H4 (cell line): ENCODE data around the gene CHST13. TPM values are rescaled to one million over a fixed set of nuclear protein-coding genes. Genes with fewer than 3 reads are reported as not detected.

Experiments used
- DNase-seq: peaks from one replicate; pipeline ENCODE4 v3.0.0-alpha.2; 2015; ENCODE audit warnings: low spot score
- total RNA-seq: library from RNA; depleted of rRNA; stranded (reverse); fragments of >200 nt; shearing (Covaris generic); gene quantifications from 2 replicates; pipeline ENCODE4 v1.2.3, GENCODE V29; 2014

Gene CHST13
- total RNA-seq, 1 experiment from 2014 or later: 0.37 TPM

DNA sequence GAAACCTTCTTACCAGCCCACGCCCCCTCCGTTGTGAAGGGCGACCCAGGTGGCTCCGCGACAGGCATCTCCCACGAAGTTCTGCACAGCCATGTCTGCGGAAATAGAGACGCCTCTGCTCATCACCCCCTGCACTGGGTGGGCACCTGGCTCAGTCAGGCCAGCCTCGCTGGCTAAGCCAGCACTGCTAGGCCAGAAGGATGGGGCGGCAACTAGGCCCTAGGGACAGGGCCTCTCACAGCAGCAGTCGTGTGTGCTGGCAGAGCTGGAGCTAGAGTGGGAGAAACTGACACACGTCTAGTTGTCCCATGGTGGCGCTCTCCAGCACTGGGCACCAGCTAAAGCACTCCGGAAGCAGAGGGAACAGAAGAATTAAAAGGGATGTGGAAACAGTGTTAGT is 35.8 kb upstream of the CHST13 start:
- no peak for DNase-seq

DNA sequence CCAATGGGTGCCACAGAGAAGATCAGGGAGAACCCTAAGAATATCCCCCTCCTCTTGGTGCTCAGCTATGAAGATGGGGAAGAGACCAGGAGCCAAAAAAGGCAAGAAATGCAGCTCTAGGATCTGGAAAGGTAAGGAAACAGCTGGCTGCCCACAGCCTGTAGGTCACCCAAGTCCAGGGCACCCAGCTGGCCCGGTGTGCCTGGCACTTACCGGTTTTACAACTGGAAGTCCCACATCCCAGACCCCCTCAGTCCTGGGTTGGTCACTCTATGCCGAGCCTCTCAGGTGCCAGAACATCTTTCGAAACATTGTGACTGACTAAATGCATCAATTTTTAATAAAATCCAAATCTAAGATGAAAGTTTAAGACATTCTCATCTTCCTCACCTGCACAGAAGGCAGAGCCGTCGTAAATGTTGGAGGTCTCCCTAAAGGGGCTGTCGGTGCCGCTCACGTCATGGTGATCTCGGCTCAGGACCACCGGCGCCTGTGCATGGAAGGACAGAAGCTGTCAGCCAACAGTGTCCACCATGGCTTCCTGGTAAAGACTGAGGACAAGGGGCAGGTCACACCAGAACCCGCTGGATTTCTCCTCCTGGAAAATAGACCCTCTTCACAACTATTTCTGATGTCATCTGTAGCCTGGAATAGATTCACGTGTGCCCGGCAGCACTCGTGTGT is 34.9 kb upstream of the CHST13 start:
- DNase-seq: no peak

DNA sequence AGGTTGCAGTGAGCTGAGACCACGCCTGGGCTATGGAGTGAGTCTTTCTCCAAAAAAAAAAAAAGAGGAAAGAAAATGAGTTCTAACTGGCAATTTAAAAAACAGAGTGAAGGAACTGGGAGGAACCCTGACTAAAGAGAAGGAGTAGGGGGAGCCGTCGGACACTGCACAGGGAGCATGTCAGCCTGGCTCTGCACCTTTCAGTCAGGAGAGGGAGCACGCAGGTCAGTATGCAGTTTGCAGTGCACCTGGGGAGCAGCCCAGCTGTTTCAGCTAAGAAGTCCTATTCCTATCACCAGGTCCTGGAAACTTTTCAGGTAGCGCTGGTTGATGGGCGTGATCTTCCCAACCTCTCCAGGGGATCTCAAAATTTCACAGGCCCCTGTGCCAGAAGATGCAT is 33.3 kb upstream of the CHST13 start:
- DNase-seq: no peak

DNA sequence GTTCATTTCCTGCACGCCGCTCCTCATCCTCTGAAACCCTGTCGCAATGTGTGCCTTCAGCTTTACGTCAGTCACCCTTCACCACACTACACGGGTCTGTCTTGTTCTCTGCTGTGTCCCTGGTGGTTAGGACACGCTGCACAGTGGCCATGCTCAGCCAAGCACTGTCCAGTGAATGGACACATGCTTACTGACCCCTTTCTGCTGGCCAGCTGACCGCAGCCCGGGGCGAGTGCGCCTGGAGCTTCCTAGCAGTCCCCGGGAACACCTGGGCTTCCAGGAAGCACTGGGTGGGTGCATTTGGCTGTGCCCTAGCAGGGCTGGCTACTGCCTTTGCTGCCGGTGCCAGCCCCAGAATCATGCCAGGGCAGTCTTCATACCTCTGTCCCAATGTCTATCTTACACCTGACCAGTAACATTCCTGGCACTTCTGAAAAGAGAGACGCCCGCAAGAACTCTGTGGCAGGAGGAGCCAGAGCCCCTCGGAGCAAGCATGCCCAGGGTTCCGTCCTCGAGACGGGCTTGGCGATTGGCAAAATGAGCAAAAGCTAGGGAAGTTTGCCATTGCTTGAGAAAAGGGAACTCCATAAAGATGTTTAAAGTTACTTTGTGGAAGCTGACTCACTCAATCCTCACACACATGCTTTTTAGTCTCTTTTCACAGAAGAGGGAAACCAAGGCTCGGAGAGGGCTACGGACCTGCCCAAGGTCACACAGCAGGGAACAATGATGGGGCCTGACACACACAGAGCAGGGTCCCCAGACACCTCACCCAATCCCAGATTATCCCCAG is 32.5 kb upstream of the CHST13 start:
- no peak for DNase-seq

DNA sequence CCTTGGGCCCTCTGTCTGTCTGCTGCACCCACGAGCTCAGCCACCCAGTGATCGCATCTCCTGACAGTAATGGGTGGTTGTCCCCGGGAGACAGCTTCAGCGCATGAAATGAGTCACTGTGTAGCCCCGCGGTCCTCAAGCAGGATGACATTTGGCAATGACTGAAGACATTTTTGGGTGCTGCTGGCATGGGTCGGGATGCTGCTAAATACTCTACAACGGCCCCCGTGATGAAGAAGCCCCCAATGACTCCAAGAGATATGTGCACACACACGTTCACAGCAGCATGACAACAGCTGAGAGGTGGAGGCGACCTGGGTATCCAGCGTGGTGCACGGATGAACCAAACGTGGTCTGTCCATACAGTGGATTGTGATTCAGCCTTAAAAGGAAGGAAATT is 30.9 kb upstream of the CHST13 start:
- no peak for DNase-seq

DNA sequence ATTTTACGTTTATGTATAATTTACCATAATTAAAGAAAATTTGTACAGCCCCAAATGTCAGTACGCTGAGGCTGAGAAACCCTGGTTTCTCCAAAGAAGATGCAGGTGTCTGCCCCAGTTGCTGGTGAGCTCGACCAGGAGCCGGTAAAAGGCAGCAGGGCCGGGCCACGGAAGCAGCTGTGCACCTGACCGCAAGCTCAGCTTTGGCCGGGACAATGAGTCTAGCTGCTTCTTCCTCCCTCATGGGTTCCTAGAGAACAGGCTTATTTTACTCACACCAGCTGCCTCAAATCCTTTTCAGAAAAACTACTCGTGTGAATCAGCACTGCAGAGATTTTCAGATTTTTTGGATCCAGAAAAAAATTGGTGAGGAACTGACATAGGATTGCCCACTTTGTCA is 30.2 kb upstream of the CHST13 start:
- no peak for DNase-seq

DNA sequence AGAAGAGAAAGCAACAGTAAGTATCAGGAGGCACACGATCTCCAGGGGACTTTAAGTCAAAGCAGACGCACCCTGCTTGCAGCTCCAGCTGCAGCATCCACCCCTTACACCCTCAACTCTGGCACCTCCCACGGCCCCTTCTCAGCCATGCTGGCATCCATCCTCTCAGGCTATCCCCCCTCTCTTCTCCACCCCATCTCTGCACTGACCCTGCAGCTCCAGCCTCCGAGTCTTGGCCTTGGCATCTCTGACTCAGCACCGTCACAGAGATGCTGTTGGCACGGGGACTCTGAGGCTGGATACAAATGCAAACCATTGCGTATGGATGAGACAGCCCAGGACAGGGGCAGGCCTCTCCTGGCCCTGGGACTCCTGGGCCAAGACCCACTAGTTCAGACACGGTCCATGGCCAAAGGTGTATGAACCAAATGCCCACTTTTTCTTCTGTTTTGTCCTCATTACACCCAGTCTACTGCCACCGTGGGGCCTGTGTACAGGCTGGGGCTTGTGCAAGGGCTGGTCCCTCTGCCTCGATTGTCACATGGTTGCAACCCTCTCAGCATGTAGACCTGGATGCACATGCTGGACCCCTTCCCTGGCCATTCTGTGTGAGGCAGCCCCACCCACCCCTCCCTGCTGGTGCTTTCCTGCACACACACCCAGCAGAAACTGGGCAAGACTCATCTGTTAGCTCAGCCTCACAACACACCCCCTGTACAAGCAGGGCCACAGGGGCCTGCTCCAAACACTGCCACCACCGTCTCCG is 29.6 kb upstream of the CHST13 start:
- no peak for DNase-seq

DNA sequence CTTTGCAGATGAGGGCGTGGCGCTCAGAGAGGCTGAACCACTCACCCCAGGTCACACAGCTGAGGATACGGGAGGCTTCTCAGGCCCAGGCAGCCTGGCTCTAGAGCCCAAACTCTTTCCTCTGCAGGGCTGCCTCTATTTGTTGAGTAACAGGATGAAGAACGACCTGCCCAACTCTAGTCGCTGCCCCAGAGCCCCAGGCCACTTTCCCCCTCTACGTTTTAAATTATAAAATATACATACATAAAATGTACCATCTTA is 29.1 kb upstream of the CHST13 start:
- DNase-seq: no peak

DNA sequence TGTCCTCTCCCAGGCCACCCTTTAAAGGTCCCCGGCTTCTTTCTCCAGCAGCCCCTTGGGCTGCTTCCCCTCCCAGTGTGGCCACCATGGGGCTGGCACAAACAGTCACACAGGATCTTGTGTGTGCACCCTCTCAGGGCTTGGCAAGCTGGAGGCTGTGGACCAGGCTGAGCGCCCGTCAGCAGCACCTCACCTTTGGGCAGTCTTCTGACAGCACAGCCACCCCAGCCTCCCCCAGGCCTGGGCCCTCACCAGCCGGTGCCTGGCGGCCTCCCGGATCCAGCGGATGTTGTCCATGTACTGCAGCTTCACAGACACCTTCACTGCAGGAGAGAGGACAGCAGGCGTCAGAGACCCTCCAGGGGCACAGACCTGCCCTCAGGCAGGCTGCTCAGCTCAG is 28.2 kb upstream of the CHST13 start:
- no peak for DNase-seq

DNA sequence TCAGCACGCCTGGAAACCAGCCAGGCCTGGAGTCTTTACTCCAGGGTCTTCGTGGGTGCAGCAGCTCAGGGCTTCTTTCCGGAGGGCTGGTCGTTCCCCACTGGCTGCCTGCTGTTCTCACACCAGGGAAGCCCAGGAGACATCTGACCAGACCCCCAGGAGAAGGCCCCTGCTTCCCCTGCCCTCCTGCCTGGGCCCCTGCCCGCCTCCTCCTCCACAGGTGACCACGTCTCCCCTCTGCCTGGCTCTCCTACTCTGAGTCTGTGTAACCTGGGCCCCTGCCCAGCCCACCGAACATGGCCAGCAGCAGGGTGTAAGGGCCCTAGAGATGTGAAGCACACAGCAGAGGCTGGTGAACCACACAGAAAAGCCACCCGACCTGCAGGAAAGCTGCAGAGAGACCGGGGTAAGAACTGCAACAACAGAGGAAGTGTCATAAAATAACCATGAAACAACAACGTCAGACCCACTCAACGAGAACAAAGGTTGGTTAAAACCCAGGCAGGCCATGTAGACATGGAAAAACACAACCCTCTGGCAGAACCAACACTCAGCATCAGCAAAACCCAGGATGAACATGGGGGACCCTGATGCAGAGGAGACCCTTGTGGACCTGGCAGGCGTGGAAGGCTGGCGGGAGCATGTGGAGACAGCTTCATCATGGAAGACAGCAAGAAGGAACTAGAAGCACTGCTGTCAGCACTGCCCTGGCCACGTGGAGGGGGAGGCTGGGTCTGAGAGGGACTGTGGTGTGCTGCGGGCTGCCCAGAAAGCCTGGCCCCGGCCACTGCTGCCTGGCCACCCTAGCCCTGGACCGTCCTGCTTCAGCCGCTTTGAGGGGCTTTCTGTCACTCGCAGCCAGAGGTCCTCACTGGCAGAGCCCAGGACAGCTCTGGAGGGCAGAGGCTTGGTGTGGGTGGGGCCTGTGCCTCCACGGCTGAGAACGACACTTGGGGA is 26.8 kb upstream of the CHST13 start:
- DNase-seq: no peak

DNA sequence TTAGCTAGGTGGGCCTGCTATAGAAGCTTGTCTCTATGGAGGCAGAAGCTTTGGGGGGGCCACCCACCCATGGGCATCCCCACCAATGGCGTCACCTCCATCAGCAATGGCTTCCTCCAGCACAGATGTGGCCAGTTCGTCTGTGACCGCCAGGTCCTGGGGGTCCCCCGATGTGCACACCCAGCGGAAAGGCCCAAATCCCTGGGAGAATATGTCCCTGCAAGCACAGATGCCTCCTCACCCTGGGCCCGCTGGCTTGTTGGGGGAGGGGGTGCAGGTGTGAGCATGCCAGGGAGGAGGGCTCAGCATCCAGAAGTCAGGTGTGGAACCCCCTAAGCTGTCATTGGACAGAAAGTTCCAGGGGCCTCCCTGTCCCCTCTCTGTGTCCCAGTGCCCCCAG is 26.0 kb upstream of the CHST13 start:
- no peak for DNase-seq

DNA sequence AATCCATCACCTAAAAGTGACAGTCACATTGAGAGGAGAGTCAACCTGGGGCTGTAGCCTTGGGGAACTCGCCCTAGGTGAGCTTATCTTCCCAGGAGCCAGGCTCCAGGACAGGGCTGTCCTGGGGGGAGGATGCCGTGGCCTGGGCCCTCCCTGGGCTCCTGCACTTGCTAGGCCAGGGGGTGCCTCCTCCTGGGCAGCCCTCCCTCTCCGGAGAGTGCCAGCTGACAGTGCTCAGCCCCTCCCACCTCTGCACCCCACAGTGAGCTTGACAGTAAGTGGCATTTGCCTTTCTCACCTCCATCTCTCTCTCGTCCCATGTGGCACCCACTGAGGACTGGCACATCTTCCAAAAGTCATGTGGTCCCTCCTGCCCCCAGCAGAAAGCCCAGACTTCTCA is 25.5 kb upstream of the CHST13 start:
- no peak for DNase-seq

DNA sequence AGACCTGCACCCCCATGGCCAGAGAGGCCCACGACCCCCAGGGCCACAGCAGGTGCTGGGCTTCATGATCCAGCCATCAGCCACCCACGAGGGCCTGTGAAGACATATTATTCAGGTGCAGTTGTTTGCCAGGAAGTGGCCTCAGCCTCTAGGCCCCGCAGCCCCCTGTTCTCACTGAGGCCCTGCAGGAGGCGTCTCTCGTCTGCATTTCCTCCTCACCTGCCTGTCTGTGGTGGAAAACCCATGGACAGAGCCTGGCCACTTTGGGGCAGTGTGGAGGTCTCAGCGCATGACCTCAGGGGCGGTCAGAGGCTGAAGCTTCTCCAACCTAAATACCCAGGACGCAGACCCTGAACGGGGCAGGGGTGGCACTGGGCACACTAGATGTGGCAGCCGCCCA is 25.0 kb upstream of the CHST13 start:
- no peak for DNase-seq

DNA sequence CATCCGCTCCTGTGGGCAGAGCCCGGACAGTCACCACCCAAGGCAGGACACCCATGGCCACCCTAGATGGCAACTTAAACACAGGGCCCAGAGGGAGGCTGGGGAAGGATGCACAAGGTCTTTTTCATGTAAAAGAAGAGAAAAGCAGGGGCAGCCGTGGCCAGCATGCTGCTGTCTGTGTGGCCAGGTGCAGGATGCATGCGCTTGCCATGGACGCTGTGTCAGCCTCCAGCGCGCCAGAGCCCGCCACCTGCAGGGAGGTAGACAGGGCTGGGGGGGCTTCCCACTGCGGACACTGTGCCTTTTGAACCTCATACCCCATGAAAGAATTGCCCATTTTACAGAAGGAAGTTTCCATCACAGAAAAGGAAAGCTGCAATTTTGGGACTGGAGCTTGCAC is 24.6 kb upstream of the CHST13 start:
- no peak for DNase-seq

DNA sequence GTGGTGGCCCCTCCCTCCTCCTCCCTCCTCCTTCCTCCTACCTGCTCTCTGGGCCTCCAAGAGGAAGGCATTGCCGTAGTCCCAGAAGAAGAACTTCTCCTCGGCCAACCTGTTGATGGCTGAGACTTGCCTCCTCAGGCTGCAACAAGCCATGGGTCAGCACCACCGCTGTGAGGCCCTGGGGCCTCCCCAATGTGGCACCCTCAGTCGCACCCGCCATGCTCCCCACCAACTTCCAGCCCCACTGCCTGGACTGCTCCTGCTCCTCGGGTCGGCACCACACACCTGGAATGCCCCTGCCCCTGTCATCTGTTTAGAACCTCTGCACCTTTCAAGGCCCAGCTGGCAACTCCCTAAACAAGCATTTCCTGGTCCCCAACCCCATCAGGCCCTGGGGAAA is 23.9 kb upstream of the CHST13 start:
- no peak for DNase-seq

DNA sequence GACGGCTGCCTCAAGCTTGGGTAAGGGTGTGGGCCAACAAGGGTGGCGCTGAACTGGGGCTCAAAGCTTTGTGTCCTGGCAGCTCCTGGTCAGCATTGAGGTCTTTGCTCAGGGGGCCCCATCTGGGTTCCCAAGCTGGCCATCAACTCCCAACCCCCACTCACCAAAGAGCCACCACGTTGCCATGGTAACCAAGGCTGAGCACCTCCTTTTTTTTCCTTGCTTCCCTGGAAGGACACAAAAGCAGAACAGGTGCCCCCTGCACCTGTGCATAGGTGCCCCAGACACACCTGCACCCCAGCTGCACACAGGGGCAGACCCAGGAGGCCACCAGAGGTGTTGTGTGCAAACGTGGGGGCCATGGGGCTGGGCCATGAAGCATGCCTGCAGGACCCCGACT is 22.9 kb upstream of the CHST13 start:
- no peak for DNase-seq

DNA sequence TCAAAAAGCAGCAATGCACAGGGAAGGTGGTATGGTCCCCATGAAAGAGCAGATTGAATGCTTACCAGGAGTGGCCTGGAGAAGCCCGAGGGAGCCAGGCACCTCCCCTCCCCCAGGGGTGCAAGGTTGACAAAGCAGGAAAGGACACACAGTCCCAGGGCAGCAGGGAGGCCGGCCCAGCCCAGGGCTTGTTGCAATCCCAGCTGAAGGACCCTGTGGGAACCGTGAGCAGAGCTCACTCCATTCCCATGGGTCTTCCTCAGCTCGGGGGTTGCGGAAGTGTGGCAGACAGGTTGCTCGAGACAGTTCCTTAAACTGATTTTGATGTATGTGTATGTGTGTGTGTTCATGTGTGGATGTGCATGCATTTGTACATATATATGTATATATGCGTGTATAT is 22.2 kb upstream of the CHST13 start:
- DNase-seq: no peak

DNA sequence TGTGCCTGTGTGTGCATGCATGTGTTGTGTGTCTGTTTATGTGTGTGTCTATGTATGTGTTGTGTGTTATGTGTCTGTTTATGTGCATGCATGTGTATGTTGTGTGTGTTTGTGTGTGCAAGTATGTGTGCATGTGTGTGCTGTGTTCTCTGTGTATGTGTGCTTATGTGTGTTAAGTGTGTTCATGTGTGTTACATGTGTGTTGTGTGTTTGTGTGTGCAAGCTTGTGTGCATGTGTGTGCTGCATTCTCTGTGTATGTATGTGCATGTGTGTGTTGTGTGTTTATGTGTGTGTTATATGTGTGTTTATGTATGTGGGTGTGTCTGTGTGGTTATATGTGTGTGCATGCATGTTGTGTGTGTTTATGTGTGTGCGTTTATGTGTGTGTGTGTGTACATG is 21.3 kb upstream of the CHST13 start:
- DNase-seq: no peak

DNA sequence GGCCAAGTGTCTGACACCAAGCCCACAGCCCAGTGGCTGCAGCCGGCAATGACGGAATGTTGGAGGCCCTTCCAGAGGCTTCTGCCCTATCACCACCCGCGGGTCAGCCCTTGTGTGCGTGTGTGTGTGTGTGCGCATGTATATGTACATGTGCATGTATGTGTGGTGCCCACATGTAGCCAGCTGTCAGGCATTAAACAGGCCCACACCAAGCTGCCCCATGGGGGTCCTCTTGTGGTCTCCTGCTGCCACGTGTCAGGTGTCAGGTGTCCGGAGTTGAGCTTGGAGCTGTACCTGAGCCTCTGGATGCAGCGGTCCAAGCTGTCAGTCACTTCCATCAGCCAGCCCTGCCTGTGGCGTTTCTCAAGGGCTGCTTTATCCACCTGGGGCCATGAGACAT is 20.3 kb upstream of the CHST13 start:
- no peak for DNase-seq

DNA sequence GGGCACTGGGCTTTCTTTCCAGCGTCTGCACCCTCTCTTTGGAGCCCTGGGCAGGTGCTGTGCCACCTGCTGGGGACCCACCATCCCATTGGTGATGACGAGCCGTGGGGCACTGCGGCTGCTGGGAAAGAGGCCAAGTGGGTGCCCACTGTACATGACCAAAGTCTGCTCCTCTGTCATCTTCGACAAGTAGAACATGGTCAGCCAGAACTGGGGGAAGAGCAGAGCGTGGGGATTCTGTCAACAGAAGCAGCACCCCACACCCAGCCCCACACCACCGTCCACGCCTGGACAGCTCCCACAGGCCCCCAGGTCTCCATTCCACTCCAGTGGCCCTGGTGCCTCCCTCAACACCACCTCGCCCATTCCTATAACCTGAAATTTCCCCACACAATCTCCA is 16.1 kb upstream of the CHST13 start:
- no peak for DNase-seq

DNA sequence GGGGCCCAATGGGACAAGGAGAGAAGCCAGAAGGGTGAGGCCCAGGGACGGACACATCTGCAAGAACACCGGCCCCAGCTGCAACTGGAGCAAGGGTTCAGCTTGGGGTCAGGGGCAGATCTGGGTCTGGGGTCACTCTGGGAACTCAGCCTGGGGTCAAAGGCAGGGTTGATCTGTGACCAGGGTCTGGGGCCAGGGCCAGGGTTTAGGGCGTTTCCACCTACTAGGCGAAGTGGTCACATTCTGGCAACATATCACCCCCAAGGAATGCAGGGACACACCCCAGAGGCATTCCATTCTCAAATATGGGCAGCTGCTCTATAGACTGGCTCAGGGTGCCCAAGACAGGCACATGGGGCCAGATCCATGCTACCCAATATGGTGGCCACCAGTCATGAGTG is 15.4 kb upstream of the CHST13 start:
- DNase-seq: no peak
